HG03196 (cell line): ENCODE data around the gene CACNA1C.

Source experiments
- ATAC-seq: cut with Tn5 transposase; IDR thresholded peaks from one replicate; pipeline ENCODE4 v1.9.1; 2021; ENCODE audit not compliant: unreplicated experiment

Gene CACNA1C

DNA sequence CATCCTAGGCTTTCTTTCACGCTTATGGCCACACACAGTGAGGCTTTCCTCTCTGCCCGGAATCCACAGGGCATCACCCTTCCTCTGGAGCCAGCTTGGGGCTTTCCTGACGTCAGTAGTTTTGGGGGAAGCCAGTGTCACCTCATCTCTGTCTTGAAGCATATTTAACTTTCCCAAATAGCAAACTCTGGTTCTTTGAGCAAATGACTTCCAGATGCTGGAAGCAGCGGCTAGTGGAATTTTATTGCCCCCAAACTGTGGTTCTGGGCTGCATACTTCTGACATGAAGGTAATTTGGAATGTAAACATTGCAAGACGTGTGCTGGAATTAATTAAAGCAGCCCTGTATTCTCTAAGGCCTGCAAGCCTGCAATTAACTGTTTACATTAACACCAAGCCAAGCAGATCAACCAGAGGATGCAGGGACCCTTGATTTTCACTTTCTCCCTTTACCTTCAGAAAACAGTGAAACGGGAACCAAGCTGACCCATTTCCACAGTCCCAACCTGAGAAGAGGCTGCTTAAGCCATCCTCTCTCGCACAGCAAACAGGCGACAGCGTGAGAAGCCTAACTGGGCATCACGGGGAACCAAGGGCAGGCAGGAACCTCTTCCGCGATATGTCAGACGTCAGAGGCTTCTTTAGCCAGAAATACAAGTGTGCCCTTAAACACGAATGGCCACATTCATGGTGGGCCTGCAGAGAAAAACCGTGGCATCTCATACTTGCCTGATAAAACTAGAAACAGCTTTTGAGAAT lies 258.4 kb downstream of the CACNA1C start:
- no peak for ATAC-seq

DNA sequence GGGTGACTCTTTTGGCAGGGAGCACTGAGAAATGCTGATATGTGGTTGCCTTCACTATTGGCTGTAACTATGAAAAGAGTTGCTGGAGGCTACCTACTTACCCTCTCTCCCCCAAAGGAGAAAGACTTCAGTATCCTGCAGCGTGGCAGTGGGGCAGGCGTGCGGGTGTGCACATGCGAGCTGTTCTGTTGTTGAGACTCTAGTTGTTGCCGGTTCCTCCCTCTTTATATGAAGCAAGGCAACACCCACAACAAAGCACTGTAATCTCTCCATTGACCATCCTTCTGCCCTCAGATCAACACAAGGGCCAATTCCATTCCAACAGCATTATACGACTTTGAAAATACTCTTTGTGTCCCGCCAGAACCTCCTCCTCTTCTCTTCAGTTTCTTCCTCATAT lies 259.4 kb downstream of the CACNA1C start:
- ATAC-seq, result no peak

DNA sequence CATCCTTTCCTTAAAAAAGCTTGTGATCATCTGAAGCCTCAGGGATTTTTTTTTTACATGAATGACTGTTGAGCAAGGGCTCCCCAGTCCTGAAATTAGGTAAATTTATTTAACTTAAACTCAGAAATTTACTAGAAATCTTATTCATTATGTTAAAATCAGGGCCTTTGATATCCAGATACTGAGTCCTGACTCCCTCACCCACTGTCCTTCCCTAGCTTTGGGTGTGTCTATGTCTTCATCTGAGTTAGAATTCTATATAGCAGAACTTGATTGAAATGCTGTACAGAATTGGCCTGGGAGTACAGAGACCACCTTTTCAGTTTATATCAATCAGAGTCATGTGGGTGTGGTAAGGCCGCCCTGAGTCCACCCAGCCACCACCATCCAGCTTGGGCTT lies 260.0 kb downstream of the CACNA1C start:
- ATAC-seq, result no peak

GRCh38 chr12:2314492-2314891 lies 261.7 kb downstream of the CACNA1C start:
- ATAC-seq, result no peak

DNA sequence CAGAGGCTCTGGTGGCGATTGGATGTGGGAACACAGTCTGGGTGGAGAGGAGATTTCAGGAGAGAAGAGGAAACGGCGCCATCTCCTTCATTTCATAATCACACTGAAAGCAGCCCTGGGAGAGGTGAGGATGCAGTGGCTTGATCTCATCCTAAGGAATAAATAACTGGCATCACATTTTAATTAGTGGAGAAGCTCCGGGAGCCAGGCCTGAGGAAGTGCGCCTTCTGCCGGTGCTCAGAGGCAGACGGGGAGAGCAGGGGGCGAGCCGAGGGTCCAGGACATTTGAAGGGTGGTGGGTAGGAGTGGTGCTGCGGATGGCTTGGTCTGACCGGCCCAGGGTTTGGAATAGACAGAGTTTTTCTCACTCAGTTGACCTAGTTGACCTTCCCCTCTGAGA lies 265.0 kb downstream of the CACNA1C start:
- no peak for ATAC-seq

- ATAC-seq, result no peak
Observed at GRCh38 chr12:2318286-2318685, 265.5 kb downstream of the CACNA1C start.

DNA sequence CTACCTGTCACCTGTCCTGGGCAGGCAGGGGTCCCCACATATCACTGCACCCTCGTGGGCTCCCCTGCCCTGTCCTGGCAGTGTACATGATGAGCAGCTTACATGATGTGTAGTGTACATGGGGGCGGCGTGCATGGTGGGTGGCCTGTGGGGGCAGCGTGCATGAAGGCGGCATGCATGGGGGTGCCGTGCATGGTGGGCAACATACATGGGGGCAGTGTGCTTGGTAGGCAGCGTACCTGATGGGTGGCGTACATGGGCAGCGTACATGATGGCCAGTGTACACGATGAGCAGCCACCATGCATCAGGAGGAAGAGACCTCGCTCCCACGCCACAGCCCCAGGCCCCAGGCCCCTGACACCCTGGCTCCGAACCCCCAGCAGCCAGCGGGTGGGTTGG lies 266.3 kb downstream of the CACNA1C start:
- no peak for ATAC-seq

- ATAC-seq, result no peak
Observed at GRCh38 chr12:2319737-2320506, 267.1 kb downstream of the CACNA1C start.

GRCh38 chr12:2320841-2321240 lies 268.1 kb downstream of the CACNA1C start:
- ATAC-seq, result no peak

GRCh38 chr12:2322554-2323120 lies 269.9 kb downstream of the CACNA1C start:
- ATAC-seq, result no peak

GRCh38 chr12:2323532-2324255 lies 270.9 kb downstream of the CACNA1C start:
- ATAC-seq, result no peak

DNA sequence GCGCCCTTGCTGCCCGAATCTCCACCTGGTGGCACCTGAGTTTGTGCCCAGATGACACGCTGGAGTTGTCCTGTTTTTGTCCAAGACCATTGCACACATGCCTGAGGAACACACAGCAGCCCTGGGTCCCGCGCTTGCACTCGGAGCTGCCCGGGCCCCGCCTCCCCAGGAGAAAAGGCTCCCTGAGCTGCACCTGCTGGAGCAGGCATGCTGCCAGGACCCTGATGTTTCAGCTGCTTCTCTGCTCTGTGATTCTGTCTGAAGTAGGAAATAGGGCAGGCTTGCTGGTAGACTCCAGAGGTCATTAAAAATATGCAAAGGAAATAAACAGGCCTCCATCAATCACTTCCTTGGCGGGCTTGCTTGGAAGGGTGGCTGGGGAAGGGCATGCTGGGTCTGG lies 271.6 kb downstream of the CACNA1C start:
- no peak for ATAC-seq

DNA sequence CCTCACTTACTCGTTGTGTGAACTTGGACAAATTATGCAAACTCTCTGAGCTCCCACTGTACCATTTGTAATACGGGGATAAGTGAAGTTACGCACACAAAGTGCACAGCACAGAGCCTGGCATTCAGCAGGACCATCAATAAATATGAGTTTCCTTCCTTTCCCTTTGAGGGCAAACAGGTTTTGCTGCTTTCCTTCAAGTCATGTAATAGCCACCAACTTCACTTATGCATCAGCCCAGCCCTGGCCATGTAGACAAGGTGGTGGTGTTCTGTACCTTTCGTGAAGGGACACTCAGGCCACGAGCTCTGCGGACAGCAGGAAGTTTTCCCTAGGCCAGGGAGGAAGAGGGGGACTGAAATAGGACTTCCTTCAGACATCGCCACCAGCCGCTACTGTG lies 272.7 kb downstream of the CACNA1C start:
- ATAC-seq, result no peak

- ATAC-seq, result no peak
Observed at GRCh38 chr12:2326470-2326869, 273.7 kb downstream of the CACNA1C start.

GRCh38 chr12:2328661-2329060 lies 275.9 kb downstream of the CACNA1C start:
- no peak for ATAC-seq

DNA sequence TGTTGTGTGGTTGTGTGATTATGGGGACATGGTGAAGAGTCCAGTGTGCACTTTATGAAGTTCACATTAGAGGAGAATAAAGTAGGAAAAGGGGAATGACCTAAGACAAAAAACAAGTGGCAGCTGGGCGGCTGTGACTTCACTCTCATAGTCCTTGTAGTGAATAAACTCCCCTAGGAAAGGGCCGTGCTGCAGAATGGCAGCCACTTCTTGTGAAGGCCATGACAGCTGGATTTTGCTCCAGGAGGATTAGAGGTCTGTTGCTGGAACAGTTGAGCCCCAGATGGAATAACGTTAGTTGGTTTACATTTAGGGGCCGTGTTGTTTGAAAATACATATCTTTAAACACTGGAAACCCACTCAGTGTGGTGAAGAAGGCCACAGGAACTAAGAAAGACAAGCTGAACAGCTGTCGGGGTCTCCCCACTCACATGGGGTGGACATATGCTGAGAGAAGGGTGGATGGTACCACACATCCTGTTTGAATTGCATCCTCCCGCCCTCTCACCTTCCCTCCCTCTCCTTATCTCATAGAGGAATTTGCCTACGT lies 276.9 kb downstream of the CACNA1C start:
- ATAC-seq, result no peak

- no peak for ATAC-seq
Observed at GRCh38 chr12:2332236-2332635, 279.4 kb downstream of the CACNA1C start.

- no peak for ATAC-seq
Observed at GRCh38 chr12:2332947-2333346, 280.2 kb downstream of the CACNA1C start.

GRCh38 chr12:2333491-2334195 lies 280.9 kb downstream of the CACNA1C start:
- no peak for ATAC-seq

DNA sequence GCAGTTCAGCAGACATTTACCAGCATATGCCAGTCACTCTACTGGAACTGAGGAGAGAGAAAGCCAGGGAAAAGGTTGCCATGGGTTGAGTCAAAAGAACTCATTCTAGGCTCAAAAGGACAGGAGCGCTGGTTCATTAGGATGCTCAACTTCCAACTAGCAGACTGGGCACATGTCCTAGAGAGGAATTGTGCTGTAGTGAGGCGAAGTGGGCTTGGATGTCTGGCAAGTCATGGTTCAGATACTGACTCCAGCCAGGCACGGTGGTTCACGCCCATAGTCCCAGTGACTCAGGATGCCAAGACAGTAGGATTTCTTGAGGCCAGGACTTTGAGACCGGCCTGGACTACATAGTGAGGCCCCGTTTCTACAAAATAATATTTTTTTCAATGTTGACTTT lies 281.5 kb downstream of the CACNA1C start:
- no peak for ATAC-seq

DNA sequence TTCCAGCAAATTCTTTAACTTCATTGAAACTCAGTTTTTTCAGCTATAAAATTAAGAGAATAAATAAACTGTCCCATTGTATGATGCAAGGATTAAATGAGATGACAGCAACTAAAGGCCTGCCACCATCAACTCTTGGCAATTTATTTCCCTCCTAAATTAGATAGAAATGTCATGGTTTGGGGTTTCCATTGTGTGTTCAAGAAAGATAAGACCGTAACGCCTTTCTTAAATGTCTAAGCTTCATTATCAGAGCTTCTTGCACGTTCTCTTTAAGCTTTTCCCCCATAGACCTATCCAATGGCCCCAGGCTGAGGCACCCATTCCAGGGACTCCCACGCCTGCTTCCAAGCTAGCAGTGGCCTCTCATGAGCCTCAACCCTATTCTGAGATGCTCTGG lies 281.9 kb downstream of the CACNA1C start:
- no peak for ATAC-seq
